GM23338 (cell line): Measurements from ENCODE around the gene RBPJL. TPM values are rescaled to one million over a fixed set of nuclear protein-coding genes. Genes with fewer than 3 reads are reported as not detected.

Source experiments
- ATAC-seq: fragments of 200-7000 bp; cut with Tn5 transposase; 3 replicates; pipeline ENCODE4 v1.9.1; 2020
- DNase-seq: peaks from one replicate; pipeline ENCODE4 v3.0.0-alpha.2; 2015; ENCODE audit warnings: low spot score
- H2AFZ ChIP-seq: fragments of 200-600 bp; sonication (generic); 2 replicates; pipeline ENCODE4 v1.8.0; 2016; ENCODE audit warnings: antibody characterized with exemption, mild to moderate bottlenecking, moderate library complexity
- H3F3A ChIP-seq: fragments of 200-600 bp; sonication (generic); replicated peaks from 2 replicates; pipeline ENCODE4 v1.8.0; 2017; ENCODE audit warnings: antibody characterized with exemption, mixed run types, low read depth
- H3K27ac ChIP-seq: fragments of 200-600 bp; sonication (generic); 2 replicates; pipeline ENCODE4 v1.6.1; 2016; ENCODE audit warnings: low read depth
- H3K27me3 ChIP-seq: fragments of 200-600 bp; sonication (generic); 2 replicates; pipeline ENCODE4 v1.8.0; 2016; ENCODE audit warnings: mild to moderate bottlenecking, mixed run types, moderate library complexity; ENCODE audit not compliant: insufficient read depth
- H3K36me3 ChIP-seq: fragments of 200-600 bp; sonication (generic); 2 replicates; pipeline ENCODE4 v1.8.0; 2016; ENCODE audit warnings: mild to moderate bottlenecking; ENCODE audit not compliant: insufficient read depth
- H3K4me1 ChIP-seq: fragments of 200-600 bp; sonication (generic); 2 replicates; pipeline ENCODE4 v1.8.0; 2016; ENCODE audit warnings: mild to moderate bottlenecking, moderate library complexity; ENCODE audit not compliant: insufficient read depth
- H3K4me2 ChIP-seq: fragments of 200-600 bp; sonication (generic); 2 replicates; pipeline ENCODE4 v1.7.1; 2017; ENCODE audit warnings: mixed run types
- H3K4me3 ChIP-seq: fragments of 200-600 bp; sonication (generic); 2 replicates; pipeline ENCODE4 v1.6.1; 2016; ENCODE audit warnings: mixed run types
- H3K79me2 ChIP-seq: fragments of 200-600 bp; sonication (generic); replicated peaks from 2 replicates; pipeline ENCODE4 v1.8.0; 2017; ENCODE audit warnings: mild to moderate bottlenecking; ENCODE audit not compliant: insufficient read depth
- H3K9me2 ChIP-seq: fragments of 200-600 bp; sonication (generic); 2 replicates; pipeline ENCODE4 v1.8.0; 2017; ENCODE audit not compliant: insufficient read depth
- H4K20me1 ChIP-seq: fragments of 200-600 bp; sonication (generic); replicated peaks from 2 replicates; pipeline ENCODE4 v1.8.0; 2017; ENCODE audit warnings: mild to moderate bottlenecking; ENCODE audit not compliant: insufficient read depth
- H3K27ac Mint-ChIP-seq: 2 replicates; pipeline ENCODE4 v1.8.0; 2020; ENCODE audit warnings: inconsistent platforms, mild to moderate bottlenecking, moderate library complexity, mixed read lengths
- H3K27me3 Mint-ChIP-seq: 3 replicates; pipeline ENCODE4 v1.8.0; 2022; ENCODE audit warnings: low read depth, mild to moderate bottlenecking, moderate library complexity, mixed read lengths, inconsistent platforms; ENCODE audit not compliant: insufficient read depth, poor library complexity
- H3K36me3 Mint-ChIP-seq: 3 replicates; pipeline ENCODE4 v1.8.0; 2021; ENCODE audit warnings: low read depth, mild to moderate bottlenecking, inconsistent platforms, moderate library complexity, mixed read lengths
- H3K4me1 Mint-ChIP-seq: 3 replicates; pipeline ENCODE4 v1.8.0; 2020; ENCODE audit warnings: mild to moderate bottlenecking, inconsistent platforms, mixed read lengths
- H3K4me3 Mint-ChIP-seq: 3 replicates; pipeline ENCODE4 v1.8.0; 2021; ENCODE audit warnings: moderate library complexity, mild to moderate bottlenecking, inconsistent platforms, mixed read lengths
- H3K9me3 Mint-ChIP-seq: 3 replicates; pipeline ENCODE4 v1.8.0; 2020; ENCODE audit warnings: moderate library complexity, mild to moderate bottlenecking, inconsistent platforms, mixed read lengths
- CREB1 ChIP-seq: fragments of 250-450 bp; sonication (Bioruptor Pico); IDR thresholded peaks from 2 replicates; pipeline ENCODE4 v1.5.0; 2020; ENCODE audit warnings: low read depth, mild to moderate bottlenecking, moderate library complexity
- EZH2phosphoT487 ChIP-seq: fragments of 200-600 bp; sonication (generic); IDR thresholded peaks from one replicate; pipeline ENCODE4 v1.8.1; 2018; ENCODE audit warnings: antibody characterized with exemption; ENCODE audit not compliant: unreplicated experiment
- JUNB ChIP-seq: IDR thresholded peaks from one replicate; pipeline ENCODE4 v1.6.1; 2016; ENCODE audit warnings: antibody characterized with exemption; ENCODE audit not compliant: unreplicated experiment
- POLR2AphosphoS5 ChIP-seq: IDR thresholded peaks from 2 replicates; pipeline ENCODE4 v1.6.1; 2016; ENCODE audit warnings: antibody characterized with exemption, low read depth
- STAT1 ChIP-seq: IDR thresholded peaks from one replicate; pipeline ENCODE4 v1.6.1; 2016; ENCODE audit warnings: antibody characterized with exemption; ENCODE audit not compliant: unreplicated experiment
- ZNF114 ChIP-seq: fragments of 250-450 bp; sonication (Bioruptor Pico); IDR thresholded peaks from 2 replicates; pipeline ENCODE4 v1.5.0; 2020; ENCODE audit warnings: mild to moderate bottlenecking, moderate library complexity
- ZNF331 ChIP-seq: fragments of 250-450 bp; sonication (Bioruptor Pico); IDR thresholded peaks from 2 replicates; pipeline ENCODE4 v1.5.0; 2020; ENCODE audit warnings: low read depth, mild to moderate bottlenecking, moderate library complexity
- polyA plus RNA-seq: library from polyadenylated mRNA; unstranded; fragments of >200 nt; fragmentation: Nextera tagmentation; extraction: Ambion mirVana; gene quantifications from 2 replicates; pipeline ENCODE4 v1.2.1, GENCODE V29; 2016
- total RNA-seq: library from RNA; depleted of rRNA; stranded (reverse); fragments of >200 nt; shearing (Covaris generic); gene quantifications from 2 replicates; pipeline ENCODE4 v1.2.3, GENCODE V29; 2014
- TF ChIP-seq, protein P1 (sequence below), 2 experiments: fragments of 200-600 bp in 1 of 2; sonication (generic) in 1 of 2; conservative IDR thresholded peaks; 2 replicates each; pipeline versions ENCODE4 v1.5.1 to v1.6.1; 2016 to 2017; ENCODE audit warnings: antibody characterized with exemption in 2 of 2, low read depth in 2 of 2, mild to moderate bottlenecking in 2 of 2, moderate library complexity in 1 of 2
- TF ChIP-seq, protein P2 (sequence below): IDR thresholded peaks from one replicate; pipeline ENCODE4 v1.6.1; 2018; ENCODE audit warnings: antibody characterized with exemption; ENCODE audit not compliant: unreplicated experiment
- TF ChIP-seq, protein P3 (sequence below): fragments of 250-450 bp; sonication (Bioruptor Pico); IDR thresholded peaks from 2 replicates; pipeline ENCODE4 v1.5.0; 2020; ENCODE audit warnings: mild to moderate bottlenecking, moderate library complexity
- TF ChIP-seq, protein P4 (sequence below): IDR thresholded peaks from 2 replicates; pipeline ENCODE4 v1.6.1; 2016; ENCODE audit warnings: antibody characterized with exemption

The RBPJL gene
- total and polyA plus RNA-seq, 2 experiments from 2014 or later = 0.44 to 0.66 TPM

DNA sequence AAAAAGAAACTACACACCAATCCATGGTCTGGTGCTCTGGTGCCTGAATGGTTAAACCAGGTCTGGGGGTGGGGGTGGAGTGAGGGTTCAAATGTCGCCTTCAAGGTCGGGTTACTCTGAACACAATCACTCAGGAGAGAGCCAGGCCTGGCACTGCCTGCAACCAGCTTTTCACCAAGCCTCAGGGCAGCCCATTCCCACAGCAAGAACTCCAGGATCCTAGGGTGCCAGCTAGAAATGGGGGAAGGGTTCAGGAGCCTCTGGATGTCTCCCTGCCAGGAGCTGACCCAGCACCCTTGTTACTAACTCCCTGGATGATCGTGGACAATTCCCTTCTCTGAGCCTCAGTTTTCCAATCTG is 34.9 kb downstream of the RBPJL start (continued):
- TF ChIP-seq, protein P1, sequence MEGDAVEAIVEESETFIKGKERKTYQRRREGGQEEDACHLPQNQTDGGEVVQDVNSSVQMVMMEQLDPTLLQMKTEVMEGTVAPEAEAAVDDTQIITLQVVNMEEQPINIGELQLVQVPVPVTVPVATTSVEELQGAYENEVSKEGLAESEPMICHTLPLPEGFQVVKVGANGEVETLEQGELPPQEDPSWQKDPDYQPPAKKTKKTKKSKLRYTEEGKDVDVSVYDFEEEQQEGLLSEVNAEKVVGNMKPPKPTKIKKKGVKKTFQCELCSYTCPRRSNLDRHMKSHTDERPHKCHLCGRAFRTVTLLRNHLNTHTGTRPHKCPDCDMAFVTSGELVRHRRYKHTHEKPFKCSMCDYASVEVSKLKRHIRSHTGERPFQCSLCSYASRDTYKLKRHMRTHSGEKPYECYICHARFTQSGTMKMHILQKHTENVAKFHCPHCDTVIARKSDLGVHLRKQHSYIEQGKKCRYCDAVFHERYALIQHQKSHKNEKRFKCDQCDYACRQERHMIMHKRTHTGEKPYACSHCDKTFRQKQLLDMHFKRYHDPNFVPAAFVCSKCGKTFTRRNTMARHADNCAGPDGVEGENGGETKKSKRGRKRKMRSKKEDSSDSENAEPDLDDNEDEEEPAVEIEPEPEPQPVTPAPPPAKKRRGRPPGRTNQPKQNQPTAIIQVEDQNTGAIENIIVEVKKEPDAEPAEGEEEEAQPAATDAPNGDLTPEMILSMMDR (conservative IDR thresholded peaks at IDR 0.05; ENCODE audit: low read depth in 2 of 2) = no peak

DNA sequence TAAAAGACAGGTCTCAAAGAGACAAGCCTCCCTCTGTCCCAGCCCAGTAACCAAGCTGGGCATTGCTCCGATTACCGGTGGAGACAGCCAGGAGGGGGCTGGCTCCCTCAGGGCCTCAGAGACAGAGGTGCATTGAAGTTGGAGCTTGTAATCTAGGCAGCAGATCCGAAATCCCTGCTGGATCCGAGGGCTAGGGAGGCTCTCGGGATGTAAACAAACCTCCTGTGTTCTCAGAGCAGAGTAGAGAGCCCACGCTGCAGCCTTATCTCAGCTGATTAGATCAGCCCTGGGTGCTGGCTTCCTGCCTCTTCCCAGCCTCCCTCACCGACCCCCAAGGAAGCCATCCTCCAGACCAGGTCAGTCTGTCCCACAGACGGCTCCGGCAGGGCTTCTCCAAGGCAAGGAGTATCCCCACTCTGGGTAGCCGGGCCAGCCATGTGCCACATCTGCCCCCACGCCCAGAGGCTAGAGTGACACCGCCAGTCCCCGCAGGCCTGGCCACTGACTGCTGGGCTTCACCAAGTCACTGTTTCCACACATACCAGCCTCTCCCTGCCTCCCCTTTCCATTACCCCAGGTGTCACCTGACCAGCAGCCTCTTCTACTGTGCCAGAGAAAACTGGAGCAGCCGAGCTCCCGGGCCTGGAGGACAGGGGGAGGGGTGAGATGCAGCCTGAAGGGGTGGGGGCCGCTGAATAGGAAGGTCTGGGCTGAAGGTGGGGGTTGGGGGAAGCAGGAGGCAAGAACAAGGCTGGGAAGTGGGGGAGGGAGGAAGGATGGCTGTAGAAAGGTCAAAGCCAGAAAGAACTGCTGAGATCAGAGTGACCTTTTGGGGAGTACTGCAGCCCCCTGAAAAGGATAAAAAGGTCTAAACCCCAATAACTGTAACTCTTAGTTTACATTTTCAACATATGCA is 35.6 kb downstream of the RBPJL start:
- Histone ChIP-seq H3K79me2 (peaks cover 93% of the 10 kb centered on the region), H2AFZ (peak overlapping the region; percentile 47; the same call in 1 of the 2 replicates), H3K27me3 (peaks cover 4% of the 10 kb centered on the region; the same call in 1 of the 2 replicates), H3K36me3 (no peaks in the 10 kb centered on the region), H3F3A (0 out of 2 replicates have a peak, but pooled peaks cover 8% of the 10 kb centered on the region), H3K4me1 (peaks cover 86% of the 10 kb centered on the region), H3K4me2 (peak overlapping the region; percentile 98), H3K9me2 (no peaks in the 10 kb centered on the region), H4K20me1 (0 out of 2 replicates have a peak, but pooled peaks cover 2% of the 10 kb centered on the region), H3K27ac (peak overlapping the region; percentile 96), H3K4me3 (peak overlapping the region; percentile 46)
- Mint-ChIP-seq H3K36me3 (peaks cover 18% of the 10 kb centered on the region), H3K9me3 (no peaks in the 10 kb centered on the region), H3K27me3 (peaks cover 17% of the 10 kb centered on the region), H3K4me1 (peaks cover 100% of the 10 kb centered on the region), H3K4me3 (peak overlapping the region; percentile 71), H3K27ac (peak overlapping the region; percentile 96)
- DNase-seq = peak; percentile 87
- ATAC-seq = peak; percentile 66
- TF ChIP-seq, protein P2, sequence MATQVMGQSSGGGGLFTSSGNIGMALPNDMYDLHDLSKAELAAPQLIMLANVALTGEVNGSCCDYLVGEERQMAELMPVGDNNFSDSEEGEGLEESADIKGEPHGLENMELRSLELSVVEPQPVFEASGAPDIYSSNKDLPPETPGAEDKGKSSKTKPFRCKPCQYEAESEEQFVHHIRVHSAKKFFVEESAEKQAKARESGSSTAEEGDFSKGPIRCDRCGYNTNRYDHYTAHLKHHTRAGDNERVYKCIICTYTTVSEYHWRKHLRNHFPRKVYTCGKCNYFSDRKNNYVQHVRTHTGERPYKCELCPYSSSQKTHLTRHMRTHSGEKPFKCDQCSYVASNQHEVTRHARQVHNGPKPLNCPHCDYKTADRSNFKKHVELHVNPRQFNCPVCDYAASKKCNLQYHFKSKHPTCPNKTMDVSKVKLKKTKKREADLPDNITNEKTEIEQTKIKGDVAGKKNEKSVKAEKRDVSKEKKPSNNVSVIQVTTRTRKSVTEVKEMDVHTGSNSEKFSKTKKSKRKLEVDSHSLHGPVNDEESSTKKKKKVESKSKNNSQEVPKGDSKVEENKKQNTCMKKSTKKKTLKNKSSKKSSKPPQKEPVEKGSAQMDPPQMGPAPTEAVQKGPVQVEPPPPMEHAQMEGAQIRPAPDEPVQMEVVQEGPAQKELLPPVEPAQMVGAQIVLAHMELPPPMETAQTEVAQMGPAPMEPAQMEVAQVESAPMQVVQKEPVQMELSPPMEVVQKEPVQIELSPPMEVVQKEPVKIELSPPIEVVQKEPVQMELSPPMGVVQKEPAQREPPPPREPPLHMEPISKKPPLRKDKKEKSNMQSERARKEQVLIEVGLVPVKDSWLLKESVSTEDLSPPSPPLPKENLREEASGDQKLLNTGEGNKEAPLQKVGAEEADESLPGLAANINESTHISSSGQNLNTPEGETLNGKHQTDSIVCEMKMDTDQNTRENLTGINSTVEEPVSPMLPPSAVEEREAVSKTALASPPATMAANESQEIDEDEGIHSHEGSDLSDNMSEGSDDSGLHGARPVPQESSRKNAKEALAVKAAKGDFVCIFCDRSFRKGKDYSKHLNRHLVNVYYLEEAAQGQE = no peak
- TF ChIP-seq JUNB = no peak
- TF ChIP-seq ZNF114 = no peak
- TF ChIP-seq, protein P3, sequence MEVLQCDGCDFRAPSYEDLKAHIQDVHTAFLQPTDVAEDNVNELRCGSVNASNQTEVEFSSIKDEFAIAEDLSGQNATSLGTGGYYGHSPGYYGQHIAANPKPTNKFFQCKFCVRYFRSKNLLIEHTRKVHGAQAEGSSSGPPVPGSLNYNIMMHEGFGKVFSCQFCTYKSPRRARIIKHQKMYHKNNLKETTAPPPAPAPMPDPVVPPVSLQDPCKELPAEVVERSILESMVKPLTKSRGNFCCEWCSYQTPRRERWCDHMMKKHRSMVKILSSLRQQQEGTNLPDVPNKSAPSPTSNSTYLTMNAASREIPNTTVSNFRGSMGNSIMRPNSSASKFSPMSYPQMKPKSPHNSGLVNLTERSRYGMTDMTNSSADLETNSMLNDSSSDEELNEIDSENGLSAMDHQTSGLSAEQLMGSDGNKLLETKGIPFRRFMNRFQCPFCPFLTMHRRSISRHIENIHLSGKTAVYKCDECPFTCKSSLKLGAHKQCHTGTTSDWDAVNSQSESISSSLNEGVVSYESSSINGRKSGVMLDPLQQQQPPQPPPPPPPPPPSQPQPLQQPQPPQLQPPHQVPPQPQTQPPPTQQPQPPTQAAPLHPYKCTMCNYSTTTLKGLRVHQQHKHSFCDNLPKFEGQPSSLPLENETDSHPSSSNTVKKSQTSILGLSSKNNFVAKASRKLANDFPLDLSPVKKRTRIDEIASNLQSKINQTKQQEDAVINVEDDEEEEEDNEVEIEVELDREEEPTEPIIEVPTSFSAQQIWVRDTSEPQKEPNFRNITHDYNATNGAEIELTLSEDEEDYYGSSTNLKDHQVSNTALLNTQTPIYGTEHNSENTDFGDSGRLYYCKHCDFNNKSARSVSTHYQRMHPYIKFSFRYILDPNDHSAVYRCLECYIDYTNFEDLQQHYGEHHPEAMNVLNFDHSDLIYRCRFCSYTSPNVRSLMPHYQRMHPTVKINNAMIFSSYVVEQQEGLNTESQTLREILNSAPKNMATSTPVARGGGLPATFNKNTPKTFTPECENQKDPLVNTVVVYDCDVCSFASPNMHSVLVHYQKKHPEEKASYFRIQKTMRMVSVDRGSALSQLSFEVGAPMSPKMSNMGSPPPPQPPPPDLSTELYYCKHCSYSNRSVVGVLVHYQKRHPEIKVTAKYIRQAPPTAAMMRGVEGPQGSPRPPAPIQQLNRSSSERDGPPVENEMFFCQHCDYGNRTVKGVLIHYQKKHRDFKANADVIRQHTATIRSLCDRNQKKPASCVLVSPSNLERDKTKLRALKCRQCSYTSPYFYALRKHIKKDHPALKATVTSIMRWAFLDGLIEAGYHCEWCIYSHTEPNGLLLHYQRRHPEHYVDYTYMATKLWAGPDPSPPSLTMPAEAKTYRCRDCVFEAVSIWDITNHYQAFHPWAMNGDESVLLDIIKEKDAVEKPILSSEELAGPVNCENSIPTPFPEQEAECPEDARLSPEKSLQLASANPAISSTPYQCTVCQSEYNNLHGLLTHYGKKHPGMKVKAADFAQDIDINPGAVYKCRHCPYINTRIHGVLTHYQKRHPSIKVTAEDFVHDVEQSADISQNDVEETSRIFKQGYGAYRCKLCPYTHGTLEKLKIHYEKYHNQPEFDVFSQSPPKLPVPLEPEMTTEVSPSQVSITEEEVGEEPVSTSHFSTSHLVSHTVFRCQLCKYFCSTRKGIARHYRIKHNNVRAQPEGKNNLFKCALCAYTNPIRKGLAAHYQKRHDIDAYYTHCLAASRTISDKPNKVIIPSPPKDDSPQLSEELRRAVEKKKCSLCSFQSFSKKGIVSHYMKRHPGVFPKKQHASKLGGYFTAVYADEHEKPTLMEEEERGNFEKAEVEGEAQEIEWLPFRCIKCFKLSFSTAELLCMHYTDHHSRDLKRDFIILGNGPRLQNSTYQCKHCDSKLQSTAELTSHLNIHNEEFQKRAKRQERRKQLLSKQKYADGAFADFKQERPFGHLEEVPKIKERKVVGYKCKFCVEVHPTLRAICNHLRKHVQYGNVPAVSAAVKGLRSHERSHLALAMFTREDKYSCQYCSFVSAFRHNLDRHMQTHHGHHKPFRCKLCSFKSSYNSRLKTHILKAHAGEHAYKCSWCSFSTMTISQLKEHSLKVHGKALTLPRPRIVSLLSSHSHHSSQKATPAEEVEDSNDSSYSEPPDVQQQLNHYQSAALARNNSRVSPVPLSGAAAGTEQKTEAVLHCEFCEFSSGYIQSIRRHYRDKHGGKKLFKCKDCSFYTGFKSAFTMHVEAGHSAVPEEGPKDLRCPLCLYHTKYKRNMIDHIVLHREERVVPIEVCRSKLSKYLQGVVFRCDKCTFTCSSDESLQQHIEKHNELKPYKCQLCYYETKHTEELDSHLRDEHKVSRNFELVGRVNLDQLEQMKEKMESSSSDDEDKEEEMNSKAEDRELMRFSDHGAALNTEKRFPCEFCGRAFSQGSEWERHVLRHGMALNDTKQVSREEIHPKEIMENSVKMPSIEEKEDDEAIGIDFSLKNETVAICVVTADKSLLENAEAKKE = no peak
- no peak for TF ChIP-seq EZH2phosphoT487
- TF ChIP-seq, protein P4, sequence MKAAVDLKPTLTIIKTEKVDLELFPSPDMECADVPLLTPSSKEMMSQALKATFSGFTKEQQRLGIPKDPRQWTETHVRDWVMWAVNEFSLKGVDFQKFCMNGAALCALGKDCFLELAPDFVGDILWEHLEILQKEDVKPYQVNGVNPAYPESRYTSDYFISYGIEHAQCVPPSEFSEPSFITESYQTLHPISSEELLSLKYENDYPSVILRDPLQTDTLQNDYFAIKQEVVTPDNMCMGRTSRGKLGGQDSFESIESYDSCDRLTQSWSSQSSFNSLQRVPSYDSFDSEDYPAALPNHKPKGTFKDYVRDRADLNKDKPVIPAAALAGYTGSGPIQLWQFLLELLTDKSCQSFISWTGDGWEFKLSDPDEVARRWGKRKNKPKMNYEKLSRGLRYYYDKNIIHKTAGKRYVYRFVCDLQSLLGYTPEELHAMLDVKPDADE = no peak
- peak; percentile 35 for TF ChIP-seq POLR2AphosphoS5
- TF ChIP-seq STAT1 = no peak
- TF ChIP-seq CREB1 (CRISPR knock-in tag) = peak; percentile 37; the same call in 1 of the 2 replicates
- TF ChIP-seq ZNF331 = no peak
